Measurements from ENCODE around the gene UGT1A3.

- TF ChIP-seq, protein P1, sequence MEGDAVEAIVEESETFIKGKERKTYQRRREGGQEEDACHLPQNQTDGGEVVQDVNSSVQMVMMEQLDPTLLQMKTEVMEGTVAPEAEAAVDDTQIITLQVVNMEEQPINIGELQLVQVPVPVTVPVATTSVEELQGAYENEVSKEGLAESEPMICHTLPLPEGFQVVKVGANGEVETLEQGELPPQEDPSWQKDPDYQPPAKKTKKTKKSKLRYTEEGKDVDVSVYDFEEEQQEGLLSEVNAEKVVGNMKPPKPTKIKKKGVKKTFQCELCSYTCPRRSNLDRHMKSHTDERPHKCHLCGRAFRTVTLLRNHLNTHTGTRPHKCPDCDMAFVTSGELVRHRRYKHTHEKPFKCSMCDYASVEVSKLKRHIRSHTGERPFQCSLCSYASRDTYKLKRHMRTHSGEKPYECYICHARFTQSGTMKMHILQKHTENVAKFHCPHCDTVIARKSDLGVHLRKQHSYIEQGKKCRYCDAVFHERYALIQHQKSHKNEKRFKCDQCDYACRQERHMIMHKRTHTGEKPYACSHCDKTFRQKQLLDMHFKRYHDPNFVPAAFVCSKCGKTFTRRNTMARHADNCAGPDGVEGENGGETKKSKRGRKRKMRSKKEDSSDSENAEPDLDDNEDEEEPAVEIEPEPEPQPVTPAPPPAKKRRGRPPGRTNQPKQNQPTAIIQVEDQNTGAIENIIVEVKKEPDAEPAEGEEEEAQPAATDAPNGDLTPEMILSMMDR (IDR thresholded peaks at IDR 0.05; ENCODE audit: low read depth, low read length, missing input control) = peak; percentile 89
- no peak for TF ChIP-seq GABPA (IDR thresholded peaks at IDR 0.05 in 1 of 2, conservative IDR thresholded peaks at IDR 0.05 in 1 of 2)
- TF ChIP-seq, protein P2, sequence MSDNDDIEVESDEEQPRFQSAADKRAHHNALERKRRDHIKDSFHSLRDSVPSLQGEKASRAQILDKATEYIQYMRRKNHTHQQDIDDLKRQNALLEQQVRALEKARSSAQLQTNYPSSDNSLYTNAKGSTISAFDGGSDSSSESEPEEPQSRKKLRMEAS (IDR thresholded peaks at IDR 0.05) = no peak
- TF ChIP-seq RXRA (IDR thresholded peaks at IDR 0.05) = peak; percentile 33 to 72
- TF ChIP-seq TAF1 (conservative IDR thresholded peaks at IDR 0.05) = no peak
- TF ChIP-seq YY1 (IDR thresholded peaks at IDR 0.05) = peak; percentile 4
Observed at GRCh38 chr2:233711312-233712008, 17.4 kb upstream of the UGT1A3 start.

Measured in liver (tissue), 3 donors.